Myocyte (in vitro differentiated cells): ENCODE results near the gene CRYBG2. TPM values are rescaled to one million over a fixed set of nuclear protein-coding genes. Genes with fewer than 3 reads are reported as not detected.
"Not testable (repeated sequence)": the region's sequence is repeated elsewhere in the genome, so short reads cannot be mapped to it uniquely, and the experiment has no call there.

Experiments
- DNase-seq: peaks from one replicate; pipeline ENCODE4 v3.0.0-alpha.2; 2012; ENCODE audit warnings: low read depth
- total RNA-seq: library from RNA; depleted of rRNA; stranded (reverse); fragments of >200 nt; gene quantifications from 2 replicates; pipeline ENCODE4 v1.2.3, GENCODE V29; 2014

The CRYBG2 gene
- total RNA-seq, 1 donor from 2014 or later: not detected

DNA sequence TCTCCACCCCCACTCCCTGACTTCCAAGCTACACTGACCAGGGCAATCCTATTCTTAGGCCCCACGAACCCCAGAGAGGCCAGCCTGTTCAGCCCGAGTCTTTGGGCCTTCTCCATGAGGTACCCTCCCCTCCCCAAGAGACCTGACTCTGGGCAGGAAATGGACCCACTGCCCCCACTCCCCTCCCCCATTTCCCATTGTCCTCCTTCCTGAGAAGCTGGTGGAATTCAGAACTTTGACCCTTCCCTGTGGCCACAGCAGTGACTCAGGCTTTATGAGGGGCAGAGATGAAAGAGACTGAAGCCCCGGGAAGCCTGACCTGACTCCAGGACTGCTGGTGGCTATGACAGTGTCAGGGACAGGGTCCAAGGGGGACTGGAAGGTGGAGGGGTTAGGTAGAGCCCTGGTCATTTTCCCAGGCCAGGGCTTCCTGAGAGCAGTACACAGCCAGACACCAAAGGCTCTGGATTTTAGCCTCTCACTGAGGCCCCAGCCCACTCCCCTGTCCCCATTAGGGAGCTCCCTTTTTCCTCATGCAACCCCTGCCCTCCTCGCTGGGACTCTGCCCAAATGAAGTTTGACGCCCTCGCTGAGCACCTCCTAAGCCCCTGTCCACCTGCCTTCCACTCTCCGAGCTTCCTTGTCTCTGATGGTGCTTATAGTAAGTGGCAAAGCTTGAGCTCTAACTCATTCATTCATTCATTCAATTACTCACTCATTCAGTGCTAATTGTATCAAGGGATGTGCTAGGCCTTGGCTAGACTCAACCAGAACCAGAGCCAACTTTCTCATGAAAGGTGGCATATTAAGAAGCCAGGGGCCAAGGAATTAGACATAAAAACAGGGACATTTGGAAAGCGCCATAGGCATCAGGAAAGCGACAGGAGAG lies 3.0 kb downstream of the CRYBG2 start:
- DNase-seq: peak; percentile 22

DNA sequence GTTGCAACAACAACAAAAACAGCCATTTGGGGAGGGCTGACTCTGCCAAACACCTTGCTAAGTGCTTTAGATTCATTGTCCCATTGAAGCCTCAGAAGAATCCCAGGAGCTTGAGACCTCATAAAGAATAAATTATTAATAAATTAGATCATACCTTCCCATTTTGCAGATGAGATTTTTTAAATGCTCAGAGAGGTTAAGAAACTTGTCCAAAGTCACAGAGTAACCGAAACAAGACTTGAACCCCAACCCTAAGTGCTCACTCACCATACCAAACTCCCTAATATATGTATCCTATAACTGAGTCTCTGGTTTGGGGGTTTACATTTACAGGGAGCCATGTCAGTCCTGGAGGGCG lies 3.6 kb downstream of the CRYBG2 start:
- no peak for DNase-seq

DNA sequence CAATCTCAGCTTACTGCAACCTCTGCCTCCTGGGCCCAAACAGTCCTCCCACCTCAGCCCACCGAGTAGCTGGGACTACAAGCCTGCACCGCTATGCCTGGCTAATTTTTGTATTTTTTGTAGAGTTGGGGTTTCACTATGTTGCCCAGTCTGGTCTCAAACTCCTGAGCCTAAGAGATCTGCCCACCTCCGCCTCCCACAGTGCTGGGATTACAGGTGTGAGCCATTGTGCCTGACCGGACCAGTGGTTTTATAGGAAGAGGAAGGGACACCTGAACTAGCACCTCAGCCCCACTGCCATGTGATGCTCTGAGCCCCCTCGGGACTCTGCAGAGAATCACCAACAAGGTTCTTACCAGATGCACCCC lies 4.1 kb downstream of the CRYBG2 start:
- DNase-seq: no peak

DNA sequence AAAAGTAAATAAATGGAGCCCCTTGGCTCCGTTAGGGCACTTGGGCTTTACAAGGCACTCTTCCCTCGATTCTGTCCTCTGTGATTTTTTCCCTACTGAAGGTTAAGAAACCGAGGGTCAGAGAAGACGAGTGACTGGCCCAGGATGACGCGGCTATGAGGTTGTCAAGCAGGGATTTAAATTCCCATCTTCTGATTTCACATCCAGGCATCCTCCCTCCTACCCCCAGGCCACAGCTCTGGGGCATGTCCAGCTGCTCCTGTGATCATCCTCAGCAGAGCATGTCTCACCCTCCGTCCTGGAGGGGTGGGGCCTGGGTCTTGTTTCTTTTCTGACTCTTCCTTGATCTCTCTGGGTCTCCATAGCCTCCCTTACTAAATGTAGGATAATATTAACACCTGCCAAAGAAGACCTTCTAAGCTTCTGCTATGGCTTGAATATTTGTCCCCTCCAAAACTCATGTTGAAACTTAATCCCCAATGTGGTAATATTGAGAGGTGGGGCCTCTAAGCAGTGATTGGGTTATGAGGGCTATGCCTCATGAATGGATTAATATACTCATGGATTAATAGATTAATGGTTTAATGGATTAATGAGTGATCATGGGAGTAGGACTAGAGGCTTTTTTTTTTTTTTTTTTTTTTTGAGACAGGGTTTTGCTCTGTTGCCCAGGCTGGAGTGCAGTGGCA lies 4.6 kb downstream of the CRYBG2 start:
- peak; percentile 85 for DNase-seq

DNA sequence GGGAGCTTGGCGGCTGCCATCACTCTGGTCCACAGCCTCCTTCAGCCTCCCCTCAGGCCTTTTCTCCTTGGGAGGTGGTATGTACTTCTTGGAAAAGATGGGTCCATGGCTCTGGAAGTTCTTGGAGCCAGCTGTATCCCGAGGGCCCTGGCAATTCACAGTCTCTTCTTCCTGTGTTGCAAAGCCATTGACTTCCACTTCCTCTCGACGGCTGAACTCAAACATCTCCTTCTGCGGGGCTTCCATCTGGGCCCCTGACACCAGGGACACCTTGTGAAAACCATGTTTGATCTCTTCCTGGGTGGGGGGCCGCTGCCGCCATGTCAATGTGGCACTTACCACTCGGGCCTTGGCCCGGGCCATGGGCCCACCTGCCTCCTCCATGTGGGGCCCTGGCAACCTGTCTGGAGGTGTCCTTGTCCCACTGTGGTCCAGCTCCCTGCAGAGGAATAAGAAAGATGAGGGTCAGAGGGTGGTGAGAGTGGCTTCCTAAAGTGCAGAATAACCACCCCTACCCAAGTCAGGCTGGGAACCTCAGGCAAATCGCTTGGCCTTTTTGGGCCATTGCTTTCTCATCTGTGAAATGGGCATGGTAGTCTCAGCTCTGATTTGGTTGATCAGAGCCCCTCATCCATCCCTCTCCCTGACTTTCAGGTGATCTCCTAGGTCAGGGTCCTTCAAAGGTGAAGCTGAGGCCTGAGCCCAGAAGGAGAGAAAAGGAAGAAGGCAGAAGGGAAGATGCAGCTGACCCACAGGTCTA lies 7.5 kb downstream of the CRYBG2 start:
- DNase-seq: no peak

DNA sequence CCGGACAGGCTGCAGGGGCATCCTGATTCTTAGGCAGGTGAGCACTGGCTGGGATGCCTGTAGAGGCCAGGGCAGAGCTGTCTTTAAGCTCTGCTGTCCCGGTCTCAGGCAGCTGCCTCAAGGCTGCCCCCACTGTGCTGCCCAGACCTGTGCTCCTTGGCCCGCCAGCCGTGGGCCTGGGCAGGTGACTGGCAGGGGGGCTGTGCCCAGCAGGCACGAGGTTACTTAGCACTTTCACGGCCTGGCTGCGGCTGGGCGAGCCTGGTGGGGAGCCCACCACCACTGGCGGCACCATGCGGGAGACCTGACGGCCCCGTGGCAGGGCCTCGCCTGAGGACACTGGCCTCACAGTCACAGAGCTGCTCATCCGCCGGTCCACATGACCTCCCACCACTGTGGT lies 8.2 kb downstream of the CRYBG2 start:
- no peak for DNase-seq

DNA sequence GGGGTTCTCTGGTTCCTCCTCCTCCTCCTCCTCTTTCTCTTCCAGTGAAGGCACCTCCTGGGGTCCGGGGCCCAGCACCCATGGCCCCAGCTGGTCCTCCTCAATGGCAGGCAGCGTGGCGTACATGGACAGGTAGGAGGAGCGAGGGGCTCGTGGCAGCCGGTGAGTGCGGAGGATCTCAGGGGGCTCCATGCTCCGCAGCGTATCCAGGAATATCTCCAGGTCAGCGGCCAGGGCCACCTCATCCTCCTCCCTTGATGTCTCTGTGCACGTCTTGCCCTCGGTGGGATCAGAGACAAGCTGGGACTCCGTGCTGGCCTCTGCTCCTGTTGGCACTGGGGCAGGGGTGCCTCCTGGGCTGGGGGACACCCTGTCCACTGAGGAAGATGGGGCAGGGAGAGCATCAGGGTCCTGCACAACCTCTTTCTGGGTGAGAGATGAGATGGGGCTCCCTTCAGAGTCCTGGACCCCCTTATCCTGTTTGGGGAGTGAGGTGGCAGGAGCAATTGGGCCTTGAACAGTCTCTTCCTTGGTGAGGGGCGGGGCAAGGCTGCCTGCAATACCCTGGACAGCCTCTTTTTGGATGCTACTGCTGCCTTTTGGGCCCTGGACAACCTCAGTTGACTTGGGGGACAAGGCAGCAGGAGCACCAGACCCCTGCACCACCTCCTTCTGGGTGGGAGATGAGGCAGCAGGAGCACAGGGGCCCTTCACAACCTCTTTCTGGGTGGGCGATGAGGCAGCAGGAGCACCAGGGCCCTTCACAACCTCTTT lies 9.6 kb downstream of the CRYBG2 start:
- DNase-seq: no peak

DNA sequence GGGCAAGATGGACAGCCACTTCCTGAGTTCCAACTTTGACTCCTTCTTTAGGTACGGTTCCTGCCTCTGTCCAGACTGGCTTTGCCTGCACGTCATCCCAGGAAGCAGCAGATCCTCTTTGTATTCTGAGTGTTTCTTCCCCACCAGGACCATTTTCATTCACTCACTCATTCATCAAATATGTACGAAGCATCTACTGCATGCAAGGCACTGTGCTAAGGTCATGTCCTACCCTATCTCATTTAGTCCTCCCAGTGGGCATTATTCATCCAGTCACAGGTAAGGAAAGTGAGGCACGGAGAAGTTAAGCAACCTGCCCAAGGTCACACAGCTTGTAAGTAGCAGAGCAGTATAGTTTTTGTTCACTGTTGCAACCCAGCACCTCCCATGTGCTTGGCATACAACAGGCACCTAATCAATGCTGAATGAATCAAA lies 13.9 kb downstream of the CRYBG2 start:
- no peak for DNase-seq

DNA sequence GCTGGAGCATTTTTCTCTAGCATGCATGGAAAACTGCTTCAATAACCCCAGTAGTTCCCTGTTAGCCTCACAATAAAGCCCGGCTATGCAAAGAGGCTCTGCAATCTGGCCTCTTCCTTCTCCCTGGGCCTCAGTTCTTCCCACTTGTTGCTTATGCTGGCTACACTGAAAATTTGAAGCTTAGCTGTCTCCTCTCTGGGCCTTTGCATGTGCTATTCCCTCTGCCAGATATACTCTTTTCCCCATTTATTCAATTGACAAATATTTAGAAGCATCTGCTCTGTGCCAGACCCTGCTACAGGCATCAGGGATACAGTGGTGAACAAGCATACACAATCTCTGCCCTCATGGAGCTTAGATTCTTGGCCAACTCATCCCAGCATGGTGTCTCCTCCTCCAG lies 15.3 kb downstream of the CRYBG2 start:
- no peak for DNase-seq

DNA sequence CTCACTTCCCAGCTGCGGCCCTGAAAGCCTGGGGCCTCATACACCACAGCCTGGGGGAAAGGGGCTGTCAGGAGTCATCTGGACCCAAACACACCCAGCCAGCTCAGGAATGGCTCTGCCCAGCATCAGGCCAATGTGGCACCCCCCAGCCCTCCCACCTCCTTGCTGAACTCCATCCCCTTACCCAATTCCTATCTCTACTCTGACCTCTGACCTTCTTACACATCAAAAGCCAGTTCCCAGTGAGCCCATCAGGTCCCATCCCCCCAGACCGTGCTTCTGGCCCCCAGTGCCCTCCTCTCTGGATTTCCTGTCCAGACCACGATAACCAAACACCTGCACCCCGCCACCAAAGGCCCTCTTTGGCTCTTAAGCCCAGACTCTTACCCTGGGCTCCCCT lies 16.3 kb downstream of the CRYBG2 start:
- no peak for DNase-seq

DNA sequence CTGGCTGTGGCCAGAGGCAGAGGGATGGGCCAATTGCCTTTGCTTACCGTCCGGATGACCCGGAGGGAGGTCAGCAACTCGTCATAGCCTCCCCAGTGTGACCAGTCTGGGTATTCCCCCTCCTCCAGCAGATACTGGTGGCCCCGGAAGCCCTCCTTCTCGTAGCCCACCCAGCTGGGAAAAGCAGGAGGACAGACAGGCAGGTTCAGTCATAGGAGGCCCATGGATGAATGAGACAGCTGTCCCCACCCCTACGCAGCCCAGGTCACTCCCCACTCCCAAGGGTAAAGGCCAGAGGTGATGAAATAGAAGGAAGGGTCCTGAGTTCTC lies 16.8 kb downstream of the CRYBG2 start:
- DNase-seq: no peak

DNA sequence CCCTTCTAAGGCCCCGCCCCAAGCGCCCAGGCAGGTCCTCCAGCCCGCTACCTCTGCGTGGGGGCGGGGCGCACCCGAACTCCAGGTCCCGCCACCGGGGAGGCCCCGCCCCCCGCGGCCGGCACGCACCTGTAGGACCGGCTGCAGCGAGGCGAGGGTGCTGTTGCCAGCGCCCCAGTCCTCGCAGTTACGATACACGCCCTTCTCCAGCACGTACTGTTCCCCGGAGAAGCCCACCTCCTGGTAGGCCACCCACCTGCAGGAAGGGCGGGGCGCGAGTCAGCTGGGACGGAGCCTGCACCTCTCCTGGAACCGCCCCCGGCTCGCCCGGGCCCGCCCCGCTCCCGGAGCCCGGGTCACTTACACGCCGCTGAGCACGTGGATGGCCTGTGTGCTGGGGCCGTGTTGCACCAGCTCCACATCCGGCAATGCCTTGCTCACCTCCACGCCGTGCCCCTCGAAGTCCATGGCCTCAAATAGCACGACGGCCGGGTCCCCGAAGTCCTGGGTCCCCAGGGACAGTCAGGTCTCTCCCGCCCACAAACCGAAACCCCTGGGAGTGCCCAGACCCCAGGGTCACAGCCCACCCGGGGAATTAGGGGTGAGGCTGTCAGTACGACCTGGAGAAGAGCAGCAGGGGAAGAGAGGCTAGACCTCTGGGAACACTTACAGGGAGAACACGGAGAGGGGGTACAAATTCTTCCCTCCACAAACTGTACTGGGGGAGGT lies 17.3 kb downstream of the CRYBG2 start:
- DNase-seq: no peak

DNA sequence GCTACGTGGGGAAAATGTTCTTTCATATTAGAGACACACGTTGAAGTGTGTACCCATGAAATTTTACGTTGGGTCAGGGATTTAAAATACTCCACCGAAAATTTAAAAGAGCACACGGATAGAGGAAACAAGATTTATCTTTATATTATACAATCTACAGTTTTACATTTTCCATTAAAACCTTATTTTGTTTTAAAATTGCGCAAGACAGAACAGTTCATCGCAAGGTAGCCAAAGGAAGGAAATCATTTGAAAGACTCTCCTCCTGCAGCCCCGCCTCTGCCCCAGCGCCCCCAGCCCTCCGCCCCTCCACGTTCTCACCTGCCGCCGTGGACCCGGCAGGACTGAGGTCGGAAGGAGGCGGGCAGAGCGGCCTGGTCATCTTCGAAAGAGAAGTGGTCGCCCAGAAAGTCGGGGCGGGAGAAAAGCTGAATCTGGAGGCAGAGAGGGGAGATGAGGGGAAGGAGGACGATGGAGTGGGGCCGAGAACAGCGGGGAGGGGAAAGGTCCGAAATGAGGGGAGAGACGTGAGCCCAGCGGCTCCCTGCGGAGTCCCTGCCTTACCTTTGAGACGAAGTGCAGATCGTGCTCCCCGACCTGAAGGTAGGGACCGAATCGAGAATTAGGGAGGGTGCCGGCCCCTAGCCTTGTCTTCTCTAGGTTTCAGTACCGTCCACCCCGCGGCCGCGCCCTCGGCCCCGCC lies 18.0 kb downstream of the CRYBG2 start:
- DNase-seq: no peak

DNA sequence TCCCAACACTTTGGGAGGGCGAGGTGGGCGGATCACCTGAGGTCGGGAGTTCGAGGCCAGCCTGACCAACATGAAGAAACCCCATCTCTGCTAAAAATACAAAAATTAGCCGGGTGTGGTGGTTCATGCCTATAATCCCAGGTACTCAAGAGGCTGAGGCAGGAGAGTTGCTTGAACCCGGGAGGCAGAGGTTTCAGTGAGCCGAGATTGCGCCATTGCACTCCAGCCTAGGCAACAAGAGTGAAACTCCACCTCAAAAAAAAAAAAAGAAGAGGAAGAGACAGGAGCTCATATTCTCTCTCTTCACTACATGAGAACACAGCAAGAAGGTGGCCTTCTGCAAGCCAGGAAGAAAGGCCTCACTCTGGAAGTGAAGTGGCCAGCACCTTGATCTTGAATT lies 20.6 kb downstream of the CRYBG2 start:
- not testable (repeated sequence) for DNase-seq

DNA sequence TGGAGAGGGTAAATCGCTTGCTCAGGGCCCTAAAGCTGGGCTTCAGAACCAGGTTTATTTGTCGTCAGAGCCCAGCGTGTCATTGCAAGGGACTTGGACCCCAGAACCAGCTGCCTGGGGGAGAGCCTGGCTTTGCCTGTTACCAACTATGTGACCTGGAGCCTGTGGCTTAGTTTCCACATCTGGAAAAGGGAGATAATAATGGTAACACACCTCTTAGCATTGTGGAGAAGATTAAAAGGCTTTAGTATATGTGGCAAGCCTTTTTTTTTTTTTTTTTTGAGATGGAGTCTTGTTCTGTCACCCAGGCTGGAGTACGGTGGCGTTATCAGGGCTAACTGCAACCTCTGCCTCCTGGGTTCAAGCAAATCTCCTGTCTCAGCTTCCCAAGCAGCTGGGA lies 23.7 kb downstream of the CRYBG2 start:
- DNase-seq: no peak

DNA sequence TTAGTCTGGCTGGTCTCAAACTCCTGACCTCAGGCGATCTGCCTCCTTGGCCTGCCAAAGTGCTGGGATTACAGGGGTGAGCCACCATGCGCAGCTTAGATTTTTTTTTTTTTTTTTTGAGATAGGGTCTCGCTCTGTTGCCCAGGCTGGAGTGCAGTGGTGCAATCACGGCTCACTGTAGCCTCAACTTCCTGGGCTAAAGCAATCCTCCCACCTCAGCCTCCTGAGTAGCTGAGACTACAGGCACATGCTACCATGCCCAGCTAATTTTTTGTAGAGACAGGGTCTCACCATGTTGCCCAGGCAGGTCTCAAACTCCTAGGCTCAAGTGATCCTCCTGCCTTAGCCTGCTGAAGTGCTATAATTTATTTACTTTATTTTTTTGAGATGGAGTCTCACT lies 24.6 kb downstream of the CRYBG2 start:
- not testable (repeated sequence) for DNase-seq

DNA sequence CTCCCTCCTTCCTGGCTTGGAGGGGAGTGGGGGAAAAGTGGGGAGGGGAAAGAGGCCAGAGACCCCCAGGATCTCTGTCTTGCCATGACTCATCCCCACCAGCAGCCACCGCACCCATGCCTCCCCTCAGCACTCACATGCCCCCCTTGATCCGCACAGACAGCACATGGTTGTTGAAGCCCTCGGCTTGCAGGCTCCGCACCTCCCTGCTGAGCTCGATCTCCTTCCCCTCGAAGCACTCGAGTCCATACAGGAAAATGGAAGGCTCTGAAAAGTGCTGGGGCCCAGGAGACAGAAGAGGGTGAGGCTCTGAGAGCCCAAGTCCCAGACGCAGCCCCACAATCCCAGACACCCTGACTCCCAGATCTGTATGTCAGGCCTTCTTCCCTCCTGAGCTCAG lies 25.3 kb downstream of the CRYBG2 start:
- DNase-seq: no peak

DNA sequence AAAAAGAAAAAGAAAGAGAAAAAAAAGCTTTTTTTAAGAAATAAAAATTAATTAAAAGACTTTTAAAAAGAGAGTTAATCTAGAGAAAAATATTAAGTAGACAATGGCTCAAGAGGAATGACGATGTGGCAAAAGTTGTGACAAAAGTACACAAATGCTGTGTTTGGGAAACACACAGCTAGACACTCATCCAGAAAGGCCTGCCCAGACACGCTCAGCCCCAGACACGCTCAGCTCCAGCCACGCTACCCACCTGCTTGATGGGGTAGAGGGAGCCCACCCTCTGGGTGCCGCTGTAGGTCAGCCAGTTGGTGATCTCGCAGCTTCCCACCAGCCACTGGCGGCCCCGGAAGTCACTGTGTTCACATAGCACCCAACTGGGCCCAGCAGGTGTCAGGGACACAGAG lies 26.0 kb downstream of the CRYBG2 start:
- DNase-seq: no peak

DNA sequence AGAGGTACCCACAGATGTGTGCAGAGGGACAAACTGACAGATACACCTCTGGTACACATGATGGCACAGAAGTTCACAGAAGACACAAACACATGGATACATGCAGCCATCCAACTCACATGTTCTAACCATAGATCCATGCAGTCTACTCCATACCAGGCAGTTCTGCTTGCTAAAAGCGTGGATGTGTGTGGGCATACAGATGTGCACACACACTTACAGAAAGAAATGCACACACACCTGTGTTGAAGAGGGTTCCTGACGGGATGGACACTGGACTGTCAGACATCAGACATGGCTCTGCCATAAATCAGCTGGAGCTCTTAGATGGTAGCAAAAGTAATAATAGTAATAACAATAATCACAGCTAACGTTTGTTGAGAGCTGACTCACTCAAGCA lies 29.4 kb downstream of the CRYBG2 start:
- DNase-seq: no peak

DNA sequence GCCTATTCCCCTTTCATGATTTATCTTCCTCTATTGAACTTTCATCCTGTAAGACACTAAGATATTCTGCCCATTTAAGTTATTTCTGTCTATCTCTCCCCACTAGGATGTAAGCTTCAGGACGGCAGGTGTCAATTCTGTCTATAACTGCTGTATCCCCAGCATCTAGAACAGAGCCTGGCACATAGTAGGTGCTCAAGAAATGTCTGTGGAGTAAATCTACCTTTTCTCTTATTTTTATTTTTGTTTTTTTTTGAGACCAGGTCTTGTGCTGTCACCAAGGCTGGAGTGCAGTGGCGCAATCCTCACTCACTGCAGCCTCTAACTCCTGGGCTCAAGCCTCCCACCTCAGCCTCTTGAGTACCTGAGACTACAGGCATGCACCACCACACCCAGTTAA lies 30.5 kb downstream of the CRYBG2 start:
- no peak for DNase-seq
